IPS DF 6.9 (cell line): ENCODE measurements around the gene PTPRN2.
"Not testable (repeated sequence)": the region's sequence is repeated elsewhere in the genome, so short reads cannot be mapped to it uniquely, and the experiment has no call there.

ENCODE experiments used
- DNase-seq: peaks from one replicate; pipeline ENCODE4 v3.0.0-alpha.2; 2013; ENCODE audit warnings: low read depth, low spot score
- H3K27ac ChIP-seq: one replicate; pipeline ENCODE4 v1.5.1; 2013; ENCODE audit warnings: low read length, control low read depth
- H3K27me3 ChIP-seq: 2 replicates; pipeline ENCODE4 v1.6.1; 2013; ENCODE audit warnings: mild to moderate bottlenecking, low read length; ENCODE audit not compliant: control insufficient read depth, insufficient read depth
- H3K36me3 ChIP-seq: 2 replicates; pipeline ENCODE4 v1.6.1; 2013; ENCODE audit warnings: low read length; ENCODE audit not compliant: control insufficient read depth, insufficient read depth
- H3K4me1 ChIP-seq: 2 replicates; pipeline ENCODE4 v1.6.1; 2013; ENCODE audit warnings: low read length; ENCODE audit not compliant: control insufficient read depth, insufficient read depth
- H3K4me3 ChIP-seq: 2 replicates; pipeline ENCODE4 v1.5.1; 2013; ENCODE audit warnings: mild to moderate bottlenecking, low read length
- H3K9me3 ChIP-seq: 2 replicates; pipeline ENCODE4 v1.6.1; 2013; ENCODE audit warnings: low read length, inconsistent platforms; ENCODE audit not compliant: control insufficient read depth, insufficient read depth
- WGBS: extraction: QIAGEN DNeasy Blood & Tissue Kit; methylation state at CpG from one replicate; pipeline ENCODE4 v1.1.7; 2013; ENCODE audit warnings: mixed read lengths, missing lambda C conversion rate; ENCODE audit not compliant: insufficient read length, insufficient coverage; 5-methylcytosine and 5-hydroxymethylcytosine counted together

PTPRN2 gene

GRCh38 chr7:157908006-157908782 lies 679.4 kb downstream of the PTPRN2 start:
- no peak overlapping the region for H3K27ac ChIP-seq
- H3K4me1 ChIP-seq, result no peaks in the 10 kb centered on the region
- no peak overlapping the region for H3K4me3 ChIP-seq
- H3K9me3 ChIP-seq, result peaks cover 26% of the 10 kb centered on the region
- H3K27me3 ChIP-seq, result no peaks in the 10 kb centered on the region; the same call in 1 of the 2 replicates
- H3K36me3 ChIP-seq, result no peaks in the 10 kb centered on the region; the same call in 1 of the 2 replicates
- WGBS, result no CpG with 5 or more reads among the region's 31 CpGs
- no peak for DNase-seq

- no peaks in the 10 kb centered on the region for H3K27me3 ChIP-seq
- no peak overlapping the region for H3K4me3 ChIP-seq
- no peak for DNase-seq
- no peaks in the 10 kb centered on the region; the same call in 1 of the 2 replicates for H3K36me3 ChIP-seq
- no peaks in the 10 kb centered on the region for H3K4me1 ChIP-seq
- H3K9me3 ChIP-seq, result peaks cover 30% of the 10 kb centered on the region
- no CpG with 5 or more reads among the region's 18 CpGs for WGBS
- no peak overlapping the region for H3K27ac ChIP-seq
Observed at GRCh38 chr7:157907091-157907490, 680.5 kb downstream of the PTPRN2 start.

- no peaks in the 10 kb centered on the region; the same call in 1 of the 2 replicates for H3K36me3 ChIP-seq
- no peak for DNase-seq
- H3K27ac ChIP-seq, result no peak overlapping the region
- WGBS, result no CpG with 5 or more reads among the region's 7 CpGs
- H3K4me1 ChIP-seq, result no peaks in the 10 kb centered on the region
- no peaks in the 10 kb centered on the region for H3K27me3 ChIP-seq
- H3K9me3 ChIP-seq, result peaks cover 30% of the 10 kb centered on the region
- H3K4me3 ChIP-seq, result no peak overlapping the region
Observed at GRCh38 chr7:157906583-157906982, 681.0 kb downstream of the PTPRN2 start.

GRCh38 chr7:157905651-157906461 lies 681.8 kb downstream of the PTPRN2 start:
- no peak for DNase-seq

GRCh38 chr7:157904866-157905570 lies 682.6 kb downstream of the PTPRN2 start:
- Histone ChIP-seq H3K4me3 (no peak overlapping the region), H3K27ac (no peak overlapping the region), H3K9me3 (peaks cover 40% of the 10 kb centered on the region), H3K36me3 (no peaks in the 10 kb centered on the region; the same call in 1 of the 2 replicates), H3K4me1 (no peaks in the 10 kb centered on the region), H3K27me3 (no peaks in the 10 kb centered on the region)
- no peak for DNase-seq
- no CpG with 5 or more reads among the region's 17 CpGs for WGBS

More at GRCh38 chr7:157905651-157906461, 681.8 kb downstream of the PTPRN2 start:
- no peaks in the 10 kb centered on the region for H3K27me3 ChIP-seq
- no peaks in the 10 kb centered on the region; the same call in 1 of the 2 replicates for H3K36me3 ChIP-seq
- H3K9me3 ChIP-seq, result peaks cover 35% of the 10 kb centered on the region
- H3K4me1 ChIP-seq, result no peaks in the 10 kb centered on the region
- no peak overlapping the region for H3K27ac ChIP-seq
- H3K4me3 ChIP-seq, result no peak overlapping the region
- no CpG with 5 or more reads among the region's 20 CpGs for WGBS

GRCh38 chr7:157904211-157904865 lies 683.3 kb downstream of the PTPRN2 start:
- Histone ChIP-seq H3K4me1 (no peaks in the 10 kb centered on the region), H3K27me3 (no peaks in the 10 kb centered on the region), H3K9me3 (peaks cover 43% of the 10 kb centered on the region), H3K27ac (no peak overlapping the region), H3K36me3 (no peaks in the 10 kb centered on the region; the same call in 1 of the 2 replicates), H3K4me3 (no peak overlapping the region; the same call in 1 of the 2 replicates)
- no CpG with 5 or more reads among the region's 28 CpGs for WGBS
- DNase-seq, result no peak

- no peak for DNase-seq
- no CpG with 5 or more reads among the region's 14 CpGs for WGBS
- H3K36me3 ChIP-seq, result no peaks in the 10 kb centered on the region; the same call in 1 of the 2 replicates
- H3K4me1 ChIP-seq, result no peaks in the 10 kb centered on the region
- H3K27me3 ChIP-seq, result no peaks in the 10 kb centered on the region
- no peak overlapping the region for H3K4me3 ChIP-seq
- H3K27ac ChIP-seq, result no peak overlapping the region
- H3K9me3 ChIP-seq, result peaks cover 45% of the 10 kb centered on the region
Observed at GRCh38 chr7:157903710-157904109, 683.9 kb downstream of the PTPRN2 start.

- Histone ChIP-seq H3K36me3 (no peaks in the 10 kb centered on the region; the same call in 1 of the 2 replicates), H3K27me3 (no peaks in the 10 kb centered on the region), H3K9me3 (peaks cover 45% of the 10 kb centered on the region), H3K4me3 (no peak overlapping the region), H3K27ac (no peak overlapping the region), H3K4me1 (no peaks in the 10 kb centered on the region)
- WGBS, result no CpG with 5 or more reads among the region's 9 CpGs
- DNase-seq, result no peak
Observed at GRCh38 chr7:157903296-157903695, 684.3 kb downstream of the PTPRN2 start.

GRCh38 chr7:157901816-157902610 lies 685.6 kb downstream of the PTPRN2 start:
- WGBS, result no CpG with 5 or more reads among the region's 45 CpGs
- H3K27ac ChIP-seq, DNase-seq, H3K36me3 ChIP-seq, H3K27me3 ChIP-seq, H3K4me1 ChIP-seq, H3K4me3 ChIP-seq: not testable (repeated sequence)
- H3K9me3 ChIP-seq, result peaks cover 39% of the 10 kb centered on the region
